Measurements from ENCODE around the gene SLC9C1.

SLC9C1 gene

DNA sequence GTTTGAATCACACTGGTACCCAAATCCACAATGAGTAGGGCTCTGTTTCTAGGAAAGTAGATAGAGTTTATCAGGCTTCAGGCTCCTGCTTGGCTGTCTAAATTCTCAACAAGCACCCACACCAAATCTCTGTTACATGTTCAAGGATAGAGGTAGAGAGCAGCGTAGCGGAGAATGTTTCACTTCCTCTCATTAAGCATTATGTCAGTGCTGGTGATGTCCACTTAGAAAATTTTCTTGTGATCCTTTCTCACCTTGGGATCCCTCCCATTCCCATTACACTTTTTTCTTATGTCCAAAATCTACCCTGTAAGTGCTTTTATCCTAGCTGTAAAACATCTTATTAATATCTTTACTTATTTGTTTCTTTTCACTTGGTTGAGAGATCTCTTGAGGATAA is 126.3 kb downstream of the SLC9C1 start:
- TF ChIP-seq, protein P1, sequence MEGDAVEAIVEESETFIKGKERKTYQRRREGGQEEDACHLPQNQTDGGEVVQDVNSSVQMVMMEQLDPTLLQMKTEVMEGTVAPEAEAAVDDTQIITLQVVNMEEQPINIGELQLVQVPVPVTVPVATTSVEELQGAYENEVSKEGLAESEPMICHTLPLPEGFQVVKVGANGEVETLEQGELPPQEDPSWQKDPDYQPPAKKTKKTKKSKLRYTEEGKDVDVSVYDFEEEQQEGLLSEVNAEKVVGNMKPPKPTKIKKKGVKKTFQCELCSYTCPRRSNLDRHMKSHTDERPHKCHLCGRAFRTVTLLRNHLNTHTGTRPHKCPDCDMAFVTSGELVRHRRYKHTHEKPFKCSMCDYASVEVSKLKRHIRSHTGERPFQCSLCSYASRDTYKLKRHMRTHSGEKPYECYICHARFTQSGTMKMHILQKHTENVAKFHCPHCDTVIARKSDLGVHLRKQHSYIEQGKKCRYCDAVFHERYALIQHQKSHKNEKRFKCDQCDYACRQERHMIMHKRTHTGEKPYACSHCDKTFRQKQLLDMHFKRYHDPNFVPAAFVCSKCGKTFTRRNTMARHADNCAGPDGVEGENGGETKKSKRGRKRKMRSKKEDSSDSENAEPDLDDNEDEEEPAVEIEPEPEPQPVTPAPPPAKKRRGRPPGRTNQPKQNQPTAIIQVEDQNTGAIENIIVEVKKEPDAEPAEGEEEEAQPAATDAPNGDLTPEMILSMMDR (IDR thresholded peaks at IDR 0.05) = no peak
- no peak overlapping the region for H3K27ac ChIP-seq
- H3K4me3 ChIP-seq (ENCODE audit: low read depth in 1 of 2, low read length in 1 of 2) = no peak overlapping the region
- no peaks in the 10 kb centered on the region for H3K4me1 ChIP-seq (ENCODE audit: control insufficient read depth in 1 of 2, insufficient read depth in 1 of 2, low read depth in 1 of 2, low read length in 1 of 2)
- no peaks in the 10 kb centered on the region for H3K36me3 ChIP-seq
- H3K27me3 ChIP-seq = no peaks in the 10 kb centered on the region
- H3K9me3 ChIP-seq = no peaks in the 10 kb centered on the region

- H3K4me3 ChIP-seq (ENCODE audit: low read depth in 1 of 2, low read length in 1 of 2) = no peak overlapping the region
- peaks cover 8% of the 10 kb centered on the region for H3K9me3 ChIP-seq
- TF ChIP-seq, protein P1 (IDR thresholded peaks at IDR 0.05) = no peak
- H3K27ac ChIP-seq = no peak overlapping the region
- H3K4me1 ChIP-seq (ENCODE audit: control insufficient read depth in 1 of 2, insufficient read depth in 1 of 2, low read depth in 1 of 2, low read length in 1 of 2) = no peaks in the 10 kb centered on the region
- no peaks in the 10 kb centered on the region for H3K36me3 ChIP-seq
- no peaks in the 10 kb centered on the region for H3K27me3 ChIP-seq
These were observed 144.9 kb downstream of the SLC9C1 start for GRCh38 chr3:112149136-112149535.

GRCh38 chr3:112143689-112144088 is 150.3 kb downstream of the SLC9C1 start:
- no peaks in the 10 kb centered on the region for H3K27me3 ChIP-seq
- no peaks in the 10 kb centered on the region for H3K9me3 ChIP-seq
- H3K4me1 ChIP-seq (ENCODE audit: control insufficient read depth in 1 of 2, insufficient read depth in 1 of 2, low read depth in 1 of 2, low read length in 1 of 2) = no peaks in the 10 kb centered on the region
- no peak overlapping the region for H3K27ac ChIP-seq
- no peaks in the 10 kb centered on the region for H3K36me3 ChIP-seq
- TF ChIP-seq, protein P1 (IDR thresholded peaks at IDR 0.05) = no peak
- no peak overlapping the region for H3K4me3 ChIP-seq (ENCODE audit: low read depth in 1 of 2, low read length in 1 of 2)

DNA sequence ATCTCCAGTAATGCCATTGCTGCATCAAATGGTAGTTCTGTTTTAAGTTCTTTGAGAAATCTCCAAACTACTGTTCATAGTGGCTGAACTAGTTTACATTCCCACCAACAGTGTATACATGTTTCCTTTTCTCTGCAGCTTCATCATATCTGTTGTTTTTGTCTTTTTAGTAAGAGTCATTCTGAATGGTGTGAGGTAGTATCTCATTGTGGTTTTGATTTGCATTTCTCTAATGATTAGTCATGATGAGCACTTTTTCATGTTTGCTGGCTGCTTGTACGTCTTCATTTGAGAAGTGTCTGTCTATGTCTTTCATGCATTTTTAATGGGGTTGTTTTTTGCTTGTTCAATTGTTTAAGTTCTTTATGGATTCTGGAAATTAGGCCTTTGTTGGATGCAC is 150.8 kb downstream of the SLC9C1 start:
- H3K4me3 ChIP-seq (ENCODE audit: low read depth in 1 of 2, low read length in 1 of 2) = no peak overlapping the region
- no peaks in the 10 kb centered on the region for H3K4me1 ChIP-seq (ENCODE audit: control insufficient read depth in 1 of 2, insufficient read depth in 1 of 2, low read depth in 1 of 2, low read length in 1 of 2)
- H3K27me3 ChIP-seq = no peaks in the 10 kb centered on the region
- H3K36me3 ChIP-seq = no peaks in the 10 kb centered on the region
- no peaks in the 10 kb centered on the region for H3K9me3 ChIP-seq
- TF ChIP-seq, protein P1 (IDR thresholded peaks at IDR 0.05) = no peak
- H3K27ac ChIP-seq = no peak overlapping the region

GRCh38 chr3:112141293-112141692 is 152.7 kb downstream of the SLC9C1 start:
- TF ChIP-seq, protein P1 (IDR thresholded peaks at IDR 0.05) = no peak
- Histone ChIP-seq H3K9me3 (no peaks in the 10 kb centered on the region), H3K36me3 (no peaks in the 10 kb centered on the region), H3K4me1 (ENCODE audit: control insufficient read depth in 1 of 2, insufficient read depth in 1 of 2, low read depth in 1 of 2, low read length in 1 of 2) (no peaks in the 10 kb centered on the region), H3K27ac (no peak overlapping the region), H3K4me3 (ENCODE audit: low read depth in 1 of 2, low read length in 1 of 2) (no peak overlapping the region), H3K27me3 (no peaks in the 10 kb centered on the region)

DNA sequence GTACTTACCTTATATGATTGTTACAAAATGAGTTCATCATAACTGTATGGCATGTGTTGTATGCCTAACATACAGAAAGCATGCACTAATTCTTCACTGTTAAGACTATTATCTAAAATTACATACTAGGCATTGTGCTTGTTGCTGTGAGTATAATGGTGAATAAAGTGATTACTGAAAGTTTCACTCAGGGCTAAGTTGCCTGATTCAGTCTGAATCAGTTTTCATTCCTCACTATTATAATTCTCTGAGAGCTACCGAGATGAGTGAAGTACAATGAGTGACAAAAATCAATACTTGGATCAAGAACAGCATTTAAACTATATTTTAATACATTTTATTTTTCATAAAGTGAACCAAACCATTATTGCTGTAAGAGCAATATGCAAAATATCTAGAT is 153.4 kb downstream of the SLC9C1 start:
- Histone ChIP-seq H3K9me3 (no peaks in the 10 kb centered on the region), H3K4me1 (ENCODE audit: control insufficient read depth in 1 of 2, insufficient read depth in 1 of 2, low read depth in 1 of 2, low read length in 1 of 2) (no peaks in the 10 kb centered on the region), H3K27ac (no peak overlapping the region), H3K36me3 (no peaks in the 10 kb centered on the region), H3K4me3 (ENCODE audit: low read depth in 1 of 2, low read length in 1 of 2) (no peak overlapping the region), H3K27me3 (no peaks in the 10 kb centered on the region)
- TF ChIP-seq, protein P1 (IDR thresholded peaks at IDR 0.05) = no peak

Measured in neutrophil (primary cell).